ENCODE data around the gene ADAMTS4. TPM values are rescaled to one million over a fixed set of nuclear protein-coding genes. Genes with fewer than 3 reads are reported as not detected.

ADAMTS4 gene
- total RNA-seq, 1 donor from 2014 or later: 1.3 TPM

DNA sequence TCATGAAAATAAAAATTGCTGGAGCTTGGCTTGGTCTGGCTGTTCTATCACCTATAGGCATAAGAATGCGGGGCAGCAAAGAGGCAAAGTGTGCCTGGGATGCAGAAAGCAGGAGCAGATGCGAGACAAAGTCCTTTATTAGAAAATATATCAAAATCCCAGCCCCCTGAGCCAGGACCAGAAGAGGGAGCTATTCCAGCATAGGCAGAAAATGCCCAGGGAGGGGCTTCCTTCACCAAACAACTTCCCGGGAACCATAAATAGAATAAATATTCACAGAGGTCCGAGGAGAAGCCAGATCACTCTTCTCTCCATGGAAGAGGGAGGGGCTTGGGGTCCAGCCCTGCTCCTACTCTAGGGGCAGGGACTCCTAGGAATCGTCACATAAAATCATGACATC lies 27.7 kb downstream of the ADAMTS4 start:
- ATAC-seq: no peak

DNA sequence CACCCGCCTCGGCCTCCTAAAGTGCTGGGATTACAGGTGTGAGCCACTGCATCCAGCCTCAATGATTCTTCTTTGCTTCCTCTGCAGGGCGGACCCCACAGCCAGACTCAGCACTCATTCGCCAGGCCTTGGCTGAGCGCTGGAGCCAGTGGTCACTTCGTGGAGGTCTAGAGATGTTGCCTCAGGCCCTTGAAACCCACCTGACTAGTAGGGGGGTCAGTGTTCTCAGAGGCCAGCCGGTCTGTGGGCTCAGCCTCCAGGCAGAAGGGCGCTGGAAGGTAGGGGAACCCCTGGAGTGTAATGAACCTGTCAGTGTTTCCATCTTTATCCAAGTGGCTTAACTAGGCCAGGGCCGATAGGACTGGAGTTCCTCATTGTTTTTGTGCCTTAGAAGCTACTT lies 29.9 kb downstream of the ADAMTS4 start:
- ATAC-seq: no peak

DNA sequence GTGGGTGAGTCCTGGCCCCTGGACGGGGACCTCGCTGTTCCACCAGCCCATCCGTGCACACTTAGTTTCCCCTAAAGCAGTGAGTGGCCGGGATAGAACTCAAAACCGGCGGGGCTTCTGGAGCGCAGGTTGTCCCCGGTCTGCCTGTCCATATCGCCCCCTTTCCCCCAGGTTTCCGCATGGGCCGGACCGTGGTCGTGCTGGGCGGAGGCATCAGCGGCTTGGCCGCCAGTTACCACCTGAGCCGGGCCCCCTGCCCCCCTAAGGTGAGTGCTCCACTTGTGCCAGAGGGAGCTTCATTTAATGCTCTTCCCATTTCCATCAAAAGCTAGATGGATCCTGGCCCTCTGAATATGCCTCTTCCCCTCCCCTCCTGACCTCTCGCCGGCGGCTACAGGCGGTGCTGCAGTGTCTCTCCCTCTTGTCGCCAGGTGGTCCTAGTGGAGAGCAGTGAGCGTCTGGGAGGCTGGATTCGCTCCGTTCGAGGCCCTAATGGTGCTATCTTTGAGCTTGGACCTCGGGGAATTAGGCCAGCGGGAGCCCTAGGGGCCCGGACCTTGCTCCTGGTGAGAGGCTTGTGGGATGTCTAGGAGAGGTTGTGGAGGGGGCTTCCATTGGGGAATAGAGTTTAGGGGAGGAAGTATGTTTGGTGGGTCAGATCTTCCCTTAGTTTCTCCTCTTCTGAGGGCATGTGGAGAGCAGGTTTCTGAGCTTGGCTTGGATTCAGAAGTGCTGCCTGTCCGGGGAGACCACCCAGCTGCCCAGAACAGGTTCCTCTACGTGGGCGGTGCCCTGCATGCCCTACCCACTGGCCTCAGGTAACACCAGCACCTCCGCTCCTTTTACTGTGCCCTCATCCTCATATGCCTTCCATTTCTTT lies 31.9 kb downstream of the ADAMTS4 start:
- ATAC-seq: no peak

DNA sequence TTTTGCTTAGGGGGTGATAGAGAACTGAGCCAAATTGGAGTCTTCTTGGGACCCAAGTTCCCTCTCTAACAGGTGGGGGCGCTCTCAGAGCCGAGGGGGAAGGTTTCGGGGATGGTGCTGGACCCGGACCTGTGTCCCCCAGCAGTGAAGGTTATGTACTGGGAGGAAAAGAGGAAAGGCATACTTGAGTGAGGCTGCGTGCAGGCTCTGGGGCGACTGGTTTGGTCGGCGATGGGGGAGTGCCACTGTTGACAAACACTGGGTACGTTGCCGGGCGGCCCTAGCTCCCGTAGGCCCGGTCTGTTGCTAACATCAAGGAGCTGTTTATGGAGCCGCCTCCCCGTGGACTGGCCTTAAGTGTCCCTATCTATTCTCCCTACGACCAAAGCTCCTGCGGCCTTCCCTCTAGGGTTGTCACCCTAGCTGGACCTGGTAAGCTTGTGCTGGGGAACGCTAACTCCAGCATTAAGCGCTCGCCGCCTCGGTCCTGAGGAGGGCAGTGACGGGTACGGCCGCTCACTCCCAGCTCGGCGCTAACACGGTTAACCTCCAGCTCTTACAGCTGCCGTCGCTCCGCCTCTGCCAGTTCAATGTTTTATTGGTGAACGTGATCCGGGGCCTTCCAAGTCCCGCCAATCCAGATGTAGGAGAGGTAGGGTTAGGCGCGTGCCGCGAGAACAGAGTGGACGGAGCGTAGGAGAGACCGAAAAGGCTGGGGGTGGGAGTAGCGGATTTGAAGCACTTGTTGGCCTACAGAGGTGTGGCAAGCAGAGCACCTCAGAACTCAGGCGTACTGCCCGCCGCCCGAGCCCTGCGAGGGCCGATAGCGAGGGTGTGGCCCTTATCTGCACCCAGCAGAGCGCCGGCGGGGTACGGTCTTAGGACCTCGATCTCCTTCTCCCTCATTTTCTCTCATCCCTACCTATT lies 32.8 kb downstream of the ADAMTS4 start, which contains the start of gene PPOX:
Gene PPOX (plus strand): TSS at position 685 of the 927 bp plus-strand sequence. CDS start 422 bp downstream, outside the sequence.
- peak; percentile 95 for ATAC-seq

DNA sequence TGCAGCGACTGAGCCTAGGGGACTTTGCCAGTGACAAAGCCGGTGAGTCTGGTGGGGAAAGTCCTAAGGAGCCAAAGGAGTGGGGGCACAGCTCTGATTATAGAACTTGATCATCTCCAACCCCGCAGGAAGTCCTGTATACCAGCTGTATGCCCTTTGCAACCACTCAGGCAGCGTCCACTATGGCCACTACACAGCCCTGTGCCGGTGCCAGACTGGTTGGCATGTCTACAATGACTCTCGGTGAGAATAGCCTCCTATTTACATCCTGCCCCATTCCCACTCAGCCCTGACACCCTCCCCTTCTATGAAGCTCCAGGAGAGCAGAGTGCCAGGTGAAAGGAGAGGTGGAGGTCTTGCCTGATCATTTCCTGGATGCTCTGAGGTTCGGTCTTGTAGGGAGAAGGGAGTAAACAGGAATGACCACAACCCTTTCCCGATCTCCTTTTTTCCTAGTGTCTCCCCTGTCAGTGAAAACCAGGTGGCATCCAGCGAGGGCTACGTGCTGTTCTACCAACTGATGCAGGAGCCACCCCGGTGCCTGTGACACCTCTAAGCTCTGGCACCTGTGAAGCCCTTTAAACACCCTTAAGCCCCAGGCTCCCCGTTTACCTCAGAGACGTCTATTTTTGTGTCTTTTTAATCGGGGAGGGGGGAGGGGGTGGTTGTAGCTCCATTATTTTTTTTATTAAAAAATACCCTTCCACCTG lies 33.8 kb downstream of the ADAMTS4 start:
- no peak for ATAC-seq

DNA sequence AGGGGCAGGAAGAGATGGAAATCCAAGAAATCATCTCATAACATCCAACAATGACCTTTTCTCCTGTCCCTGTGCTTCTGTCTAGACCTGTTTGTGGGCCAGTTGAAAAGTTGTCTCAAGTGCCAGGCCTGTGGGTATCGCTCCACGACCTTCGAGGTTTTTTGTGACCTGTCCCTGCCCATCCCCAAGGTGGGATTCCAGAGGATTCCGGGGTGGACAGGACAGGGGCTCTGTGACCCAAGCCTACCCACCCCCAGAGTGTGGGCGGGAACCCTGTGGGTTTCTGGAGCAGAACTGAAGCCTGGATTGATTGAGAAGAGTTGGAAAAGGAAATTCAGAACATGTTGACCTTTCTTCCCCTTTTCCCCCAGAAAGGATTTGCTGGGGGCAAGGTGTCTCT lies 35.1 kb downstream of the ADAMTS4 start:
- no peak for ATAC-seq

DNA sequence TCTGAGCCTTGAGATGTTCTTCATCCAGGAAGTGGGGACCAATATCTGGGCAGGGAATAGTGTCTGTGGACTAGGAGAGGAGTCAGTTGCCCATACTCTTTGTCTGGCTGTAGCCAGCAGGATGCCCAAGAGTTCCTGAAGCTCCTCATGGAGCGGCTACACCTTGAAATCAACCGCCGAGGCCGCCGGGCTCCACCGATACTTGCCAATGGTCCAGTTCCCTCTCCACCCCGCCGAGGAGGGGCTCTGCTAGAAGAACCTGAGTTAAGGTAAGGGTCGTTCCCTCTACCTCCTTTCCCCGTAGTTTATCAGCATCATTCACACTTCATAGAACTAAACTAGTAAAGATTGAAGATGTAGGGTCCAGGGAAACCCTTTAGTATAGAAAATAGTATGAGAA lies 36.0 kb downstream of the ADAMTS4 start:
- no peak for ATAC-seq

DNA sequence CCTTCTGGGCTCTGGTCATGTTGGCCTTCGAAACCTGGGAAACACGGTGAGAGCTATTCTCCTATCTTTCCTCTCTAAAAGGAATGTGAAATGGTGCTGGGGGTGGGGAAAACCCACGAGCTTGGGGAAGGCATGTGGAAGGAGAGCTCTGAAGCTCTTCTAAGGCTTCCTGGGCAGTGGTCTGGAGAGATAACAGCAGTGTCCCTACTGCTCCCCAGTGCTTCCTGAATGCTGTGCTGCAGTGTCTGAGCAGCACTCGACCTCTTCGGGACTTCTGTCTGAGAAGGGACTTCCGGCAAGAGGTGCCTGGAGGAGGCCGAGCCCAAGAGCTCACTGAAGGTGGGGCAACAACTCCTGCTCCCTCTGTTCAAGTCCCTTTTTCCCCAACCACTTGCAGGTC lies 36.8 kb downstream of the ADAMTS4 start:
- no peak for ATAC-seq

DNA sequence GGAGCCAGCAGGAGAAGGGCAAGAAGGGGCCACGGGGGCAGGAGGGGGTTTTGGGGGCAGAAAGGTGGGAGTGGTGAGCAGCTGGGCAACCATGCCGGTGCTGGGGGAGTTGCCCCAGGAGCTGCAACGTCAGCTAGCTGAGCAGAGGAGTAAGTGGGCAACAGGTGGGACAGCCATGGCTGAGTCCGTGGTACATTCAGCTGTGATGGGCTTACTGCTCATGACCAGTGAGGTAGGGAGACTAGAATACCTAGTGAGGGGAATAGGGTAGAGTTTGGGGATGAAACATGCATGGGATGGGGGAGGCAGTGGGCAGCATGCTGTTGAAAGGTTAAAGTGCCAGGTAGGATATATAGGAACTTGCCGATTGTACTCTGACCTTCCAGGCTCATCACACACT lies 37.2 kb downstream of the ADAMTS4 start:
- no peak for ATAC-seq

DNA sequence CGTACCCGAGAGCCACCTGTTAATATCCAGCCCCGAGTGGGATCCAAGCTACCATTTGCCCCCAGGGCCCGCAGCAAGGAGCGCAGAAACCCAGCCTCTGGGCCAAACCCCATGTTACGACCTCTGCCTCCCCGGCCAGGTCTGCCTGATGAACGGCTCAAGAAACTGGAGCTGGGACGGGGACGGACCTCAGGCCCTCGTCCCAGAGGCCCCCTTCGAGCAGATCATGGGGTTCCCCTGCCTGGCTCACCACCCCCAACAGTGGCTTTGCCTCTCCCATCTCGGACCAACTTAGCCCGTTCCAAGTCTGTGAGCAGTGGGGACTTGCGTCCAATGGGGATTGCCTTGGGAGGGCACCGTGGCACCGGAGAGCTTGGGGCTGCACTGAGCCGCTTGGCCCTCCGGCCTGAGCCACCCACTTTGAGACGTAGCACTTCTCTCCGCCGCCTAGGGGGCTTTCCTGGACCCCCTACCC lies 38.1 kb downstream of the ADAMTS4 start:
- no peak for ATAC-seq

DNA sequence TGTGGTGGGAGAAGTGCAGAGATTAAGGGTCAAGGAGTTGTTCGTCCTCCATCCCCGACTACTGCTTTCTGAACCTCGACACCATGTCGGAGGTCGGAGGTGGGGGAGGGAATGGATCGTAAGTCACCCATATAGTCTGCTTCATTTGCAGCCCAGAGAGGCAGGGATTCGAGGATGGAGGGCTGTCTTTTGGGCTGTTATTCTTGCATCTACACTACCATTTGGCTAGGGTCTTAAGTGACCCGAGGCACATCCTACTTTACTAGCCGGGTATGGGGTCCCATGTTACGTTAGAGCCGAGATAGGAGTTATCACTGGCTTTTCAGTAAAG lies 39.0 kb downstream of the ADAMTS4 start:
- no peak for ATAC-seq

DNA sequence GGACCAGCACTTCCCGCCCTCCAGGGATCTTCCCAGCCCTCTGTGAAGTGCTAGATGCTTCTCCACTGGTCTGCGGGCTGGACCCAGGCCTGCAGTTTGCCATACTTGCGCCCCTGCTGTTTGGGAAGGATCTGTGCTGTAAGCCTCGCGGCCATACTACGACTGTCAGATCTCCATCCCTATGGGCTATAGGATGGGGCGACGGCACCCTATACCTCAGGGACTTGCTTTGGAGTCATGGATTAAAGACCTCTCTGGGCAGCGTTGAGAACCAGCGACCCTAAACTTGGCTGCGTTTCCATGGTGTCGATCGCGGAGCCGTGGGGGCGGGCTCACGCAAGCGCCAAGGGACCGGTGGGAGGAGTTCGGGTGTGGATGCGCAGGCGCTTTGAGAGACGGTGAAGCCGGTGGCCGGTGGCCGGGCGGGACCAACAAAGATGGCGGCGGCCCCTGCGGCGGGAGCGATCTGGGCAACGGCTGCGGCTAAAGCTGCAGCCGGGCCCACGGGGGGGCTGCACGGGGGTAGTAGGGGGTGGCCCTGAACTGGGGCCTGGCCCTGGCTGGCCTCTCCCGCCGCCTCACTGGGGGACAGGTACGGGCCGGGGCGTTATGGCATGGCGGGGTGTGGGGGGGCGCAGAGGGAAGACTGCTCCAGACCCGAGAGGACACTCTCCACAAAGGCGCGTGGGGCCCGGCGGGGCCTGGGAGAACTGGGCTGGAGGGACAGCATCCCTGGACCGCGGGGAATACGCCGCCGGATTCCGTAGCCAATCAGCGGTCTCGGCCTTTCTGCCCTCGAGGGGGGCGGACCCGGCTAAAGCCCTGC lies 39.6 kb downstream of the ADAMTS4 start, which contains the start of gene USP21:
Gene USP21 (plus strand): TSS at position 414 of the 826 bp plus-strand sequence. CDS start 1,141 bp downstream, outside the sequence.
- peak; percentile 90 for ATAC-seq

DNA sequence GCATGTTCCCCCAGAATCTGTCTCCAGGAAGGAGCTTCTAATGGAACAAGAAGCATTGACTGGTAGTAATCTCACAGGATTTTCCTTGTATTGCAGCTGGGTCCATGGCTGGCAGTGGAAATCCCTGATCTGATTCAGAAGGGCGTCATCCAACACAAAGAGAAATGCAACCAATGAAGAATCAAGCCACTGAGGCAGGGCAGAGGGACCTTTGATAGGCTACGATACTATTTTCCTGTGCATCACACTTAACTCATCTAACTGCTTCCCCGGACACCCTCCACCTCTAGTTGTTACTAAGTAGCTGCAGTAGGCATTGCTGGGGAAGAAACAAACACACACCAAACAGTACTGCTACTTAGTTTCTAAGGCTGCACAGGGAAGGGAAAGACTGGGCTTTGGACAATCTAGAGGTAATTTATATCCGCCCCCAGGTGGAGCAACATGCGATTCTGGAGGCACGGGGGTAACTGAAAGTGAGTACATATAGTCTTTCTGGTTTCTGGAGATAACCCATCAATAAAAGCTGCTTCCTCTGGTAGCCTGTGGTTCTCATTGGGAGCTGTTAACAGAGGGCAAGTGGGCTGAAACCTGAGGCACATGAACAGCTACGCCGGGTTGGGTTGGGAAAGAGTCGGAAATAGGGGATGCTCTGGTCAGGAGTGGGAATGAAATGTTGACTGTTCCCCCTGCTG lies 40.4 kb downstream of the ADAMTS4 start:
- no peak for ATAC-seq

DNA sequence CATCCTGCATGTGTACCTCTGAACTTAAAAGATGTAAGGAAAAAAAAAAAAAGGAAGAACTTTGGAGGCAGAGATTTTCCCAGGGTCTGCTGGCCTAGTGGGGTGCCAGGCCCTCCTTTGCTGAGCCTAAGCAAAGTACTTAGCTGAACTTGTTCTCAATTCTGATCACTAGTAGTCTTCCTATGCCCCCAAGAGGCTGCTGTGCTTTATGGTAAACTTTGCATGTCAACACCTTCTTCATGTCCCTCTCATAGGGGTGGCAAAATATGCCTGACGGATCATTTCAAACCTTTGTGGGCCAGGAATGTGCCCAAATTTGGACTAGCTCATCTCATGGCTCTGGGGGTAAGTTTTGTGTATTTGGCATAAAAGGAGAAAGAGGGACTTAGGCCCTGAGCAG lies 41.0 kb downstream of the ADAMTS4 start:
- ATAC-seq: no peak

DNA sequence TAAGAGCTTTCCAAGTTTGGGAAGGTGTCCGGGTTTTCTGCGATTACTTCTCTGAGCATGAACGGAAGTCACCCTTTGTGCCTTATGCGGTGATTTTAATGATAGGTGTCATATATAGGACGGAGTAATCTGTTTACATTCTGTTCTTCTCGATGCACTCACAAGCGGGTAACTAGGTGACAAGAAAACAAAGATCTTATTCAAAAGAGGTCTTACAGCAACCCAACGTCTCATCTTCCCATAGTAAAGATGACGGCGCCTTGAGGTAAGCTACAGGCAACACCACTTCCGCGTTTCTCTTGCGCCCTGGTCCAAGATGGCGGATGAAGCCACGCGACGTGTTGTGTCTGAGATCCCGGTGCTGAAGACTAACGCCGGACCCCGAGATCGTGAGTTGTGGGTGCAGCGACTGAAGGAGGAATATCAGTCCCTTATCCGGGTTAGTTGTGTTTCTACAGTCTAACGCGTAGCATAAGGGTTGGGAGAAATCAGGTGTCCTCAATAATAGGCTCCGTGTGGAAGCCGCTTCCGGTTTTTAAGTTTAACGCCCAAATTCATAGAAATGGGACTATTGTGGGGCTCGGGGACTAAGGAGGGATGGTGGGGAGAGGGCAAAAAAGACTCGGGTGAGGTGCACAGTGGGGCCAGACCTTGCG lies 45.0 kb downstream of the ADAMTS4 start, which contains the start of gene UFC1:
Gene UFC1 (plus strand): TSS at position 297 of the 656 bp plus-strand sequence. CDS start 20 bp downstream, at position 317.
- peak; percentile 83 for ATAC-seq

DNA sequence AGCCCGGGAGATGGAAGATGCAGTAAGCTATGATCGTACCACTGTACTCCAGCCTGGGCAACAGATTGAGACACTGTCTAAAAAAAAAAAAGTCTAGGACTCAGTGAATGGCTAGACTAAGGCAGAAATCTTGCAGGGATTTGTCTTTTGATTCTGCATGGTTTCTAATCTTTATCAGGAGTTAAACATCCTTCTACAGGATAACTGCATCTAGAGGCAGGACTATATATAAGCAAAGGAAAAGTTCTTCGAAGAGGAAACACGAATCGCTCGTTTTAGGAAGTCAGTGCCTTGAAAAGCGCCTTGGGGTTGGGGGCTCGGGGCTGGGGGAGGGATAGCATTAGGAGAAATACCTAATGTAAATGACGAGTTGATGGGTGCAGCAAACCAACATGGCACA lies 45.7 kb downstream of the ADAMTS4 start:
- no peak for ATAC-seq

DNA sequence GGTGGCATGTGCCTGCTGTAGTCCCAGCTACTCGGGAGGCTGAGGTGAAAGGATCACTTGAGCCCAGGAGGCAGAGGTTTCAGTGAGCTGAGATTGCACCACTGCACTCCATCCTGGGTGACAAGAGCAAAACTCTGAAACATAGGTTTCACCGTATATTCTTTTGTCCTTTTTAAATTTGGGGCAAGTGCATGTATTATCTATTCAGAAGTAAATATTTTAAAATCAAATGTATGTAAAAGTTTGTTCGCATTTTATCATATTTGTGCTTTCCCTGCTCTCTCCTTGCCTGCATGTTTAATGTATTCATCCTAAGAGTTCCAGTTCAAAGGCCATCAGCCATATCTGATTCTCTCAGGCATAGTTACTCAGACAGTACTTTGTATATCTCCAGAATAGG lies 53.0 kb downstream of the ADAMTS4 start:
- ATAC-seq: no peak

DNA sequence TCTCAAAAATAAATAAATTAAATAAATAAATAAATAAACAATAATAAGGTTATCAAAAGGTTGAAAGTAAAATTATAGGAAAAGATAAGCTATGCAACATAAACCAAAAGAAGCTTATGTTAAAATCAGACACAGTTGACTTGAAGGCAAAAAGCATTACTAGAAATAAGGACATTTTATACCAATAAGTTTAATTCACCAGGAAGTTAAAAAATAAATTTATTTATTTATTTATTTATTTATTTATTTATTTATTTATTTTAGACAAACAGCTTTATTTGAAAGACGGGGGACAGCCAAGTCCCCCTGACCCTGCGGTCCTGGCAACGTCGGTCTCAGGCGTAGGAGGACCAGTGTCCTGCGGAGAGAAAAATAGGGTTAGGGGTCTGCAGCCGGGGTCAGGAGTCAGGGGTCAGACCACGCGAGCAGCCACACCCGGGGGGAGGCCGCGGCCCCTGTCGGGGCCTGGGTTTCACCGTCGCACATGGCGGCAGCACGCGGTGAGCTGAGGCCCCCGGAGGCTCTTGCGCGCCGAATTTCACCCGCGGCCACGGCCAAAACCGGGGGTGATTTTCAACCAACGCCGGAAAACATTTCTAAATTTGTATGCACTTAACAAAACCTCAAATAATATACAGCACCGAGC lies 58.0 kb downstream of the ADAMTS4 start:
- no peak for ATAC-seq

DNA sequence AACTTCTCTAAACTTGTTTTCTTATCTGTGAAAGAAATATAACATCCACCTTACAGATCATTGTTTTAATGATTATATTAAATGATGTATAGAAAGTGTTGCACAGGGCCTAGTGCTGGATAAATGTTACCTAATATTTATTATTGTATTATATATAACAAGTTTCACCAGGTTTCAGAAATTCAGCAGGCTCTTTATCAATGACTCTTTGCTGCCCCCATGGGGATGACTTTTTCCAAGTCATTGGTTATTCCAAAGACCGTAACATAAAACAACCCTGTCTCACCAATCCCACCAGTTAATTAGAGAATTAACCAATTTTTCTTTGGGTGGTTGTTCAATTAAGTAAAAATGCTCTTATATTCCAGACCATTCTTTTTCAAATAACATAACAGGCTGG lies 59.1 kb downstream of the ADAMTS4 start:
- peak; percentile 73 for ATAC-seq

DNA sequence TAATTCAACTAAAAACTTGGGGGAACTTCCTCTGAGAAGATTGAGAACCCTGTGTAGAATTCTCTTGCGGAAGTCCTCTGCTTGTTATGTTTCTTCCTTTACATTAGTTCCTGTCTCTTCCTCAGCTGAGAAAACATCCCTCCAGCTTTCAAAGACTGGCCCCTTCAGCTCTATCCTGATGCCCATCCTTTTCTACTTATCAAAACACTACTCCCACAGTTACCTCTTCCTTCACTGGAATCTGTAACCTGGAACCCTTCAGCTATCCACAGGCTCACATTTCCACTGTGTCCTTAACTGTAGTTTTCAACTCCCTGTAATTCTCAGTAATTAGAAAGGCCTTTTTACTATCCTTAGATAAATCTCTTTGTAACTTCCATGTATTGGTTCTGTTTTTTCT lies 60.4 kb downstream of the ADAMTS4 start:
- no peak for ATAC-seq

Data from esophagus mucosa (tissue), 1 donor.